ENCODE measurements around the gene FLT3LG. TPM values are rescaled to one million over a fixed set of nuclear protein-coding genes. Genes with fewer than 3 reads are reported as not detected.

FLT3LG gene
- total RNA-seq, 1 experiment from 2014 or later: 5.1 TPM

DNA sequence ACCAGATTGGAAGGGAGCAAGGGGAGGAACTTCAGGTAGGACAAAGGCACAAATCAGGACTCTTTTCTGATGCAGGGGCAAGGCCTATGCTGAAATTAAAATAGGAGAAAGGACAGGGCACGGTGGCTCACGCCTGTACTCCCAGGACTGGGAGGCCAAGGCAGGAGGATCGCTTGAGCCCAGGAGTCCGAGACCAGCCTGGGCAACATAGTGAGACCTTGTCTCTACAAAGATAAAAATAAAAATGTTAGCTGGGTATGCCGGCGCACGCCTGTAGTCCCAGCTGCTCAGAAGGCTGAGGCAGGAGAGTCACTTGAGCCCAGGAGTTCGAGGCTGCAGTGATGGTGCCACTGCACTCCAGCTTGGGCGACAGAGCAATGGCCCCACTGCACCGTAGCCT, 38.3 kb upstream of the FLT3LG start:
- CTCF ChIA-PET: no interaction called here
- Histone ChIP-seq H3F3A (ENCODE audit: insufficient read depth, low read depth) (peaks cover 13% of the 10 kb centered on the region; the same call in 1 of the 2 replicates), H4K20me1 (ENCODE audit: insufficient read depth) (no peaks in the 10 kb centered on the region), H3K9me2 (ENCODE audit: insufficient read depth) (no peaks in the 10 kb centered on the region), H3K27ac (no peak overlapping the region), H3K9me3 (ENCODE audit: insufficient read depth, low read depth) (no peaks in the 10 kb centered on the region), H3K4me3 (no peak overlapping the region), H3K36me3 (ENCODE audit: low read depth) (no peaks in the 10 kb centered on the region), H2AFZ (no peak overlapping the region), H3K4me2 (no peak overlapping the region), H3K4me1 (replicated peaks; ENCODE audit: insufficient read depth) (no peaks in the 10 kb centered on the region), H3K27me3 (ENCODE audit: insufficient read depth, low read depth) (peaks cover 41% of the 10 kb centered on the region), H3K79me2 (ENCODE audit: low read depth) (no peaks in the 10 kb centered on the region)
- intact Hi-C loops (cut with micrococcal nuclease; ENCODE audit: unreplicated experiment): no loop called here
- POLR2A ChIA-PET (ENCODE audit: unreplicated experiment): no interaction called here
- TF ChIP-seq EZH2 (IDR thresholded peaks at IDR 0.05; ENCODE audit: low read depth): no peak
- TF ChIP-seq, protein P1, sequence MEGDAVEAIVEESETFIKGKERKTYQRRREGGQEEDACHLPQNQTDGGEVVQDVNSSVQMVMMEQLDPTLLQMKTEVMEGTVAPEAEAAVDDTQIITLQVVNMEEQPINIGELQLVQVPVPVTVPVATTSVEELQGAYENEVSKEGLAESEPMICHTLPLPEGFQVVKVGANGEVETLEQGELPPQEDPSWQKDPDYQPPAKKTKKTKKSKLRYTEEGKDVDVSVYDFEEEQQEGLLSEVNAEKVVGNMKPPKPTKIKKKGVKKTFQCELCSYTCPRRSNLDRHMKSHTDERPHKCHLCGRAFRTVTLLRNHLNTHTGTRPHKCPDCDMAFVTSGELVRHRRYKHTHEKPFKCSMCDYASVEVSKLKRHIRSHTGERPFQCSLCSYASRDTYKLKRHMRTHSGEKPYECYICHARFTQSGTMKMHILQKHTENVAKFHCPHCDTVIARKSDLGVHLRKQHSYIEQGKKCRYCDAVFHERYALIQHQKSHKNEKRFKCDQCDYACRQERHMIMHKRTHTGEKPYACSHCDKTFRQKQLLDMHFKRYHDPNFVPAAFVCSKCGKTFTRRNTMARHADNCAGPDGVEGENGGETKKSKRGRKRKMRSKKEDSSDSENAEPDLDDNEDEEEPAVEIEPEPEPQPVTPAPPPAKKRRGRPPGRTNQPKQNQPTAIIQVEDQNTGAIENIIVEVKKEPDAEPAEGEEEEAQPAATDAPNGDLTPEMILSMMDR (conservative IDR thresholded peaks at IDR 0.05): no peak
- no peak for DNase-seq
- BruUV-seq (replicated peaks): no TSS peak

DNA sequence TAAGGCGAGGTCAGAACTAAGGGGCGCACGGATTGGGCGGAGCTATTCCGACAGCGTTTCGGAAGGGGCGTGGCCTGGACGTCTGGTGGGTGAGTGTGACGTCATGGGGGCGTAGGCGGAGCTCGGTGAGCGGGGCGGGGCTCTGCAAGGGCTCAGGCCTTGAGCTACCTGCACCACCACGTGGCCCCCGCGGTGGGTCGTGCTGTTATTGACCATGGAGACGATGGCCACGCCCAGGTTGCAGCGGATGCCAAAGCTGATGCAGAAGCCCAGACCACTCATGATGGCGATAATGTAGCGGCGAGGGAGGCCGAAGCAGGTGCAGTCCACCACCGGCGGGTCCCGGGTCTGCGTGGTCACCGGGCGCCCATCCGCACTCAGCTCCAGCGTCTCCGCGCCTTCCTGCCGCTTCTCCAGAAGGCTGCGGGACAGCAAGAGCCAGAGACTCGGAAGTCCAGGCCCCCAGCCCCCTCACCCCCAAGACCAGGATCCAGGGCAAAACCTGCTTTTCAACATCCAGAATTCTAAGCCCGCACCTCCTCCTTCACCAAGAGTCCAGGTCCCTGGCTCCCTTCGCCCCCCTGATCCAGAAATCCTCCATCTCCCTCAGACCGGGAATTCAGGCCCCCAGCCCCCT, 37.5 kb upstream of the FLT3LG start:
- peaks cover 43% of the 10 kb centered on the region for H3K27me3 ChIP-seq (ENCODE audit: insufficient read depth, low read depth)
- intact Hi-C loops (cut with micrococcal nuclease; ENCODE audit: unreplicated experiment): no loop called here
- DNase-seq: no peak
- no TSS peak for BruUV-seq (replicated peaks)
- H3F3A ChIP-seq (ENCODE audit: insufficient read depth, low read depth): peaks cover 15% of the 10 kb centered on the region; the same call in 1 of the 2 replicates
- POLR2A ChIA-PET (ENCODE audit: unreplicated experiment): no interaction called here
- no peak overlapping the region for H2AFZ ChIP-seq
- CTCF ChIA-PET: interaction anchor here (0.7 kb wide), 1 partner anchor 83 kb away, joined by 3 read pairs; no protein-coding TSS in a partner anchor
- no peaks in the 10 kb centered on the region for H3K79me2 ChIP-seq (ENCODE audit: low read depth)
- no peaks in the 10 kb centered on the region for H3K4me1 ChIP-seq (replicated peaks; ENCODE audit: insufficient read depth)
- H4K20me1 ChIP-seq (ENCODE audit: insufficient read depth): no peaks in the 10 kb centered on the region
- H3K36me3 ChIP-seq (ENCODE audit: low read depth): no peaks in the 10 kb centered on the region
- H3K9me3 ChIP-seq (ENCODE audit: insufficient read depth, low read depth): no peaks in the 10 kb centered on the region
- H3K27ac ChIP-seq: no peak overlapping the region
- no peak overlapping the region for H3K4me2 ChIP-seq
- no peak for TF ChIP-seq EZH2 (IDR thresholded peaks at IDR 0.05; ENCODE audit: low read depth)
- TF ChIP-seq, protein P1 (conservative IDR thresholded peaks at IDR 0.05): no peak
- H3K4me3 ChIP-seq: no peak overlapping the region
- no peaks in the 10 kb centered on the region for H3K9me2 ChIP-seq (ENCODE audit: insufficient read depth)

DNA sequence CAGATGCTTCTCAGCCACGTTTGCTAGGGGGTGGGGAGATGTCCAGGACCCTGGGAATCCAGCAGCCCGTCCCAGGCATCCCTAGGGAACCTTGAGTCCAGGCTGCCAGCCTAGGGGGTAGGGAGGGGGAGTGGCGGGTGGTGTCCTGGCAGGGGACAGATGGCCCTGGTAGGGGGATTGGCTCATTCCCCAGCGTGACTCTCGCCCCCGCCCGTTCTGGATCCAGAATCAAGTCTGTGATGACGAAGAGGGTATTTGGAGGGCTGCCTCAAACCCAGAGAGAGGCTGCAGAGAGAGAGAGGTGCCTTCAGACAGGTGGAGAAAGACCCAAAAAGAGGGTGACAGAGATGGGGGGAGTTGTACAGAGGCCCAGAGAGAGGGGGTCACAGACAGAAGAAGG, 36.8 kb upstream of the FLT3LG start:
- H3K4me1 ChIP-seq (replicated peaks; ENCODE audit: insufficient read depth): 0 out of 2 replicates have a peak, but pooled peaks cover under 1% of the 10 kb centered on the region
- no TSS peak for BruUV-seq (replicated peaks)
- H3K4me3 ChIP-seq: no peak overlapping the region
- no peak overlapping the region for H3K4me2 ChIP-seq
- TF ChIP-seq EZH2 (IDR thresholded peaks at IDR 0.05; ENCODE audit: low read depth): no peak
- TF ChIP-seq, protein P1 (conservative IDR thresholded peaks at IDR 0.05): no peak
- H3K9me2 ChIP-seq (ENCODE audit: insufficient read depth): no peaks in the 10 kb centered on the region
- peaks cover 43% of the 10 kb centered on the region for H3K27me3 ChIP-seq (ENCODE audit: insufficient read depth, low read depth)
- no peaks in the 10 kb centered on the region for H3K36me3 ChIP-seq (ENCODE audit: low read depth)
- ChIA-PET CTCF (no interaction called here), POLR2A (ENCODE audit: unreplicated experiment) (no interaction called here)
- intact Hi-C loops (cut with micrococcal nuclease; ENCODE audit: unreplicated experiment): no loop called here
- no peaks in the 10 kb centered on the region for H3K79me2 ChIP-seq (ENCODE audit: low read depth)
- no peaks in the 10 kb centered on the region for H3K9me3 ChIP-seq (ENCODE audit: insufficient read depth, low read depth)
- no peak overlapping the region for H3K27ac ChIP-seq
- no peak for DNase-seq
- H4K20me1 ChIP-seq (ENCODE audit: insufficient read depth): no peaks in the 10 kb centered on the region
- H2AFZ ChIP-seq: no peak overlapping the region
- H3F3A ChIP-seq (ENCODE audit: insufficient read depth, low read depth): peaks cover 20% of the 10 kb centered on the region
